Neuron (in vitro differentiated cells): ENCODE measurements around the gene PCCA.
"Not testable (repeated sequence)": the region's sequence is repeated elsewhere in the genome, so short reads cannot be mapped to it uniquely, and the experiment has no call there.

Experiments
- H2AFZ ChIP-seq: one replicate; pipeline ENCODE4 v1.6.1; 2013; ENCODE audit warnings: low read depth, mild to moderate bottlenecking, inconsistent platforms, low read length, moderate library complexity
- H3K27me3 ChIP-seq: one replicate; pipeline ENCODE4 v1.6.1; 2013; ENCODE audit warnings: low read length; ENCODE audit not compliant: insufficient read depth
- H3K36me3 ChIP-seq: one replicate; pipeline ENCODE4 v1.6.1; 2013; ENCODE audit warnings: low read length; ENCODE audit not compliant: insufficient read depth
- H3K4me1 ChIP-seq: one replicate; pipeline ENCODE4 v1.6.1; 2013; ENCODE audit warnings: low read length; ENCODE audit not compliant: insufficient read depth
- H3K4me3 ChIP-seq: 2 replicates; pipeline ENCODE4 v1.5.1; 2013; ENCODE audit warnings: mild to moderate bottlenecking, low read length, moderate library complexity
- H3K9me3 ChIP-seq: one replicate; pipeline ENCODE4 v1.6.1; 2013; ENCODE audit warnings: low read length

PCCA gene

GRCh38 chr13:100079003-100079402 lies 9.9 kb upstream of the PCCA start:
- H3K4me1 ChIP-seq, H3K27me3 ChIP-seq, H3K9me3 ChIP-seq, H2AFZ ChIP-seq, H3K36me3 ChIP-seq: not testable (repeated sequence)
- peak overlapping the region; percentile 15 for H3K4me3 ChIP-seq

- H3K9me3 ChIP-seq, H3K36me3 ChIP-seq, H3K4me3 ChIP-seq, H2AFZ ChIP-seq, H3K27me3 ChIP-seq: not testable (repeated sequence)
- H3K4me1 ChIP-seq, result peaks cover 15% of the 10 kb centered on the region
These were observed 5.5 kb upstream of the PCCA start for GRCh38 chr13:100083401-100083800.

GRCh38 chr13:100088273-100088643 lies 635 bp upstream of the PCCA start:
- no peaks in the 10 kb centered on the region for H3K27me3 ChIP-seq
- peak overlapping the region; percentile 46 for H2AFZ ChIP-seq
- peak overlapping the region; percentile 89 for H3K4me3 ChIP-seq
- H3K36me3 ChIP-seq, result peaks cover 4% of the 10 kb centered on the region
- no peaks in the 10 kb centered on the region for H3K9me3 ChIP-seq
- peaks cover 28% of the 10 kb centered on the region for H3K4me1 ChIP-seq

- Histone ChIP-seq H3K27me3 (no peaks in the 10 kb centered on the region), H3K4me1 (peaks cover 28% of the 10 kb centered on the region), H3K36me3 (peaks cover 4% of the 10 kb centered on the region), H2AFZ (peak overlapping the region; percentile 31), H3K9me3 (no peaks in the 10 kb centered on the region), H3K4me3 (peak overlapping the region; percentile 89)
These were observed 656 bp downstream of the PCCA start for GRCh38 chr13:100089465-100090032.

GRCh38 chr13:100090861-100091260 lies 2.0 kb downstream of the PCCA start:
- Histone ChIP-seq H2AFZ (no peak overlapping the region), H3K4me3 (peak overlapping the region; percentile 89), H3K4me1 (peaks cover 28% of the 10 kb centered on the region), H3K36me3 (no peaks in the 10 kb centered on the region), H3K9me3 (peaks cover 2% of the 10 kb centered on the region), H3K27me3 (no peaks in the 10 kb centered on the region)

- Histone ChIP-seq H2AFZ (no peak overlapping the region), H3K4me1 (peaks cover 28% of the 10 kb centered on the region), H3K27me3 (no peaks in the 10 kb centered on the region), H3K36me3 (no peaks in the 10 kb centered on the region), H3K9me3 (peaks cover 2% of the 10 kb centered on the region), H3K4me3 (peak overlapping the region; percentile 89)
These were observed 2.5 kb downstream of the PCCA start for GRCh38 chr13:100091391-100091790.

- peaks cover 21% of the 10 kb centered on the region for H3K4me1 ChIP-seq
- not testable (repeated sequence) for H3K4me3 ChIP-seq, H3K9me3 ChIP-seq, H3K36me3 ChIP-seq, H2AFZ ChIP-seq, H3K27me3 ChIP-seq
These were observed 3.4 kb downstream of the PCCA start for GRCh38 chr13:100092273-100092672.

GRCh38 chr13:100095498-100095897 lies 6.6 kb downstream of the PCCA start:
- no peak overlapping the region for H2AFZ ChIP-seq
- peaks cover 14% of the 10 kb centered on the region for H3K4me1 ChIP-seq
- H3K27me3 ChIP-seq, result no peaks in the 10 kb centered on the region
- H3K9me3 ChIP-seq, result peaks cover 2% of the 10 kb centered on the region
- no peak overlapping the region for H3K4me3 ChIP-seq
- peaks cover 3% of the 10 kb centered on the region for H3K36me3 ChIP-seq

GRCh38 chr13:100096526-100096925 lies 7.6 kb downstream of the PCCA start:
- H2AFZ ChIP-seq, result no peak overlapping the region
- no peaks in the 10 kb centered on the region for H3K27me3 ChIP-seq
- H3K36me3 ChIP-seq, result peaks cover 3% of the 10 kb centered on the region
- H3K9me3 ChIP-seq, result peaks cover 2% of the 10 kb centered on the region
- H3K4me3 ChIP-seq, result no peak overlapping the region
- peaks cover 16% of the 10 kb centered on the region for H3K4me1 ChIP-seq

- Histone ChIP-seq H3K9me3 (peaks cover 2% of the 10 kb centered on the region), H3K36me3 (peaks cover 5% of the 10 kb centered on the region), H3K27me3 (no peaks in the 10 kb centered on the region), H2AFZ (no peak overlapping the region), H3K4me1 (peaks cover 16% of the 10 kb centered on the region), H3K4me3 (no peak overlapping the region)
These were observed 8.9 kb downstream of the PCCA start for GRCh38 chr13:100097821-100098220.

- H3K27me3 ChIP-seq, result no peaks in the 10 kb centered on the region
- H2AFZ ChIP-seq, result no peak overlapping the region
- peaks cover 7% of the 10 kb centered on the region for H3K36me3 ChIP-seq
- H3K4me3 ChIP-seq, result no peak overlapping the region
- H3K4me1 ChIP-seq, result peaks cover 16% of the 10 kb centered on the region
- peaks cover 2% of the 10 kb centered on the region for H3K9me3 ChIP-seq
These were observed 9.7 kb downstream of the PCCA start for GRCh38 chr13:100098445-100099116.

- not testable (repeated sequence) for H3K4me3 ChIP-seq, H3K27me3 ChIP-seq, H3K9me3 ChIP-seq, H2AFZ ChIP-seq, H3K36me3 ChIP-seq
- peaks cover 16% of the 10 kb centered on the region for H3K4me1 ChIP-seq
These were observed 10.2 kb downstream of the PCCA start for GRCh38 chr13:100099117-100099445.

- peak overlapping the region; percentile 65 for H2AFZ ChIP-seq
These were observed 11.4 kb downstream of the PCCA start for GRCh38 chr13:100100115-100100879.

More at GRCh38 chr13:100100115-100100879, 11.4 kb downstream of the PCCA start:
- H3K4me3 ChIP-seq, result peak overlapping the region; percentile 1
- H3K4me1 ChIP-seq, result peaks cover 16% of the 10 kb centered on the region
- H3K27me3 ChIP-seq, result no peaks in the 10 kb centered on the region
- no peaks in the 10 kb centered on the region for H3K9me3 ChIP-seq
- H3K36me3 ChIP-seq, result peaks cover 15% of the 10 kb centered on the region
